ENCODE measurements around the gene RRM2. TPM values are rescaled to one million over a fixed set of nuclear protein-coding genes. Genes with fewer than 3 reads are reported as not detected.
"Not testable (repeated sequence)": the region's sequence is repeated elsewhere in the genome, so short reads cannot be mapped to it uniquely, and the experiment has no call there.

RRM2 gene
- total RNA-seq, 1 donor from 2014 or later = 7.8 TPM

- Histone ChIP-seq H3K4me3 (ENCODE audit: low read length in 3 of 3) (no peak overlapping the region), H3K9ac (ENCODE audit: low read depth in 1 of 3, low read length in 3 of 3) (no peak overlapping the region), H3K36me3 (ENCODE audit: control insufficient read depth in 3 of 3, insufficient read depth in 3 of 3, low read length in 3 of 3) (no peaks in the 10 kb centered on the region), H3K27me3 (ENCODE audit: control insufficient read depth in 3 of 3, insufficient read depth in 3 of 3, low read length in 3 of 3) (peaks cover 22 to 42% (median 38%) of the 10 kb centered on the region in 3 donors), H3K27ac (ENCODE audit: low read depth, low read length) (no peak overlapping the region), H3K4me1 (ENCODE audit: control insufficient read depth in 3 of 3, insufficient read depth in 3 of 3, low read length in 3 of 3) (no peaks in the 10 kb centered on the region), H3K9me3 (ENCODE audit: control insufficient read depth in 3 of 3, low read length in 3 of 3) (no peaks in the 10 kb centered on the region)
These were observed 32.9 kb upstream of the RRM2 start for GRCh38 chr2:10089565-10090190.

GRCh38 chr2:10091182-10091888 lies 31.2 kb upstream of the RRM2 start:
- Histone ChIP-seq H3K36me3 (ENCODE audit: control insufficient read depth in 3 of 3, insufficient read depth in 3 of 3, low read length in 3 of 3) (no peaks in the 10 kb centered on the region), H3K27me3 (ENCODE audit: control insufficient read depth in 3 of 3, insufficient read depth in 3 of 3, low read length in 3 of 3) (peaks cover 22 to 42% (median 38%) of the 10 kb centered on the region in 3 donors), H3K9ac (ENCODE audit: low read depth in 1 of 3, low read length in 3 of 3) (no peak overlapping the region), H3K4me1 (ENCODE audit: control insufficient read depth in 3 of 3, insufficient read depth in 3 of 3, low read length in 3 of 3) (no peaks in the 10 kb centered on the region), H3K4me3 (ENCODE audit: low read length in 3 of 3) (no peak overlapping the region), H3K27ac (ENCODE audit: low read depth, low read length) (no peak overlapping the region), H3K9me3 (ENCODE audit: control insufficient read depth in 3 of 3, low read length in 3 of 3) (no peaks in the 10 kb centered on the region)

- H3K4me3 ChIP-seq (ENCODE audit: low read length in 3 of 3); H3K27ac ChIP-seq (ENCODE audit: low read depth, low read length): not testable (repeated sequence)
- peaks cover 22 to 41% (median 38%) of the 10 kb centered on the region in 3 donors for H3K27me3 ChIP-seq (ENCODE audit: control insufficient read depth in 3 of 3, insufficient read depth in 3 of 3, low read length in 3 of 3)
These were observed 30.7 kb upstream of the RRM2 start for GRCh38 chr2:10091889-10092244.

GRCh38 chr2:10094271-10094814 lies 28.2 kb upstream of the RRM2 start:
- H3K9ac ChIP-seq (ENCODE audit: low read depth in 1 of 3, low read length in 3 of 3) = no peak overlapping the region
- no peaks in the 10 kb centered on the region for H3K9me3 ChIP-seq (ENCODE audit: control insufficient read depth in 3 of 3, low read length in 3 of 3)
- no peaks in the 10 kb centered on the region for H3K36me3 ChIP-seq (ENCODE audit: control insufficient read depth in 3 of 3, insufficient read depth in 3 of 3, low read length in 3 of 3)
- H3K4me1 ChIP-seq (ENCODE audit: control insufficient read depth in 3 of 3, insufficient read depth in 3 of 3, low read length in 3 of 3) = peaks cover 0 to 4% (median 0%) of the 10 kb centered on the region in 3 donors
- H3K4me3 ChIP-seq (ENCODE audit: low read length in 3 of 3) = no peak overlapping the region
- H3K27ac ChIP-seq (ENCODE audit: low read depth, low read length) = no peak overlapping the region
- H3K27me3 ChIP-seq (ENCODE audit: control insufficient read depth in 3 of 3, insufficient read depth in 3 of 3, low read length in 3 of 3) = peaks cover 22 to 32% (median 29%) of the 10 kb centered on the region in 3 donors

More at GRCh38 chr2:10091889-10092244, 30.7 kb upstream of the RRM2 start:
- H3K4me1 ChIP-seq (ENCODE audit: control insufficient read depth in 3 of 3, insufficient read depth in 3 of 3, low read length in 3 of 3); H3K36me3 ChIP-seq (ENCODE audit: control insufficient read depth in 3 of 3, insufficient read depth in 3 of 3, low read length in 3 of 3); H3K9me3 ChIP-seq (ENCODE audit: control insufficient read depth in 3 of 3, low read length in 3 of 3); H3K9ac ChIP-seq (ENCODE audit: low read depth in 1 of 3, low read length in 3 of 3): not testable (repeated sequence)

- H3K4me1 ChIP-seq (ENCODE audit: control insufficient read depth in 3 of 3, insufficient read depth in 3 of 3, low read length in 3 of 3) = peaks cover 0 to 4% (median 0%) of the 10 kb centered on the region in 3 donors
- no peak overlapping the region for H3K4me3 ChIP-seq (ENCODE audit: low read length in 3 of 3)
- no peak overlapping the region for H3K27ac ChIP-seq (ENCODE audit: low read depth, low read length)
- no peaks in the 10 kb centered on the region for H3K9me3 ChIP-seq (ENCODE audit: control insufficient read depth in 3 of 3, low read length in 3 of 3)
- H3K9ac ChIP-seq (ENCODE audit: low read depth in 1 of 3, low read length in 3 of 3) = no peak overlapping the region
- H3K27me3 ChIP-seq (ENCODE audit: control insufficient read depth in 3 of 3, insufficient read depth in 3 of 3, low read length in 3 of 3) = peaks cover 19 to 28% (median 27%) of the 10 kb centered on the region in 3 donors
- H3K36me3 ChIP-seq (ENCODE audit: control insufficient read depth in 3 of 3, insufficient read depth in 3 of 3, low read length in 3 of 3) = no peaks in the 10 kb centered on the region
These were observed 27.4 kb upstream of the RRM2 start for GRCh38 chr2:10095175-10095574.

- H3K36me3 ChIP-seq (ENCODE audit: control insufficient read depth in 3 of 3, insufficient read depth in 3 of 3, low read length in 3 of 3) = no peaks in the 10 kb centered on the region
- peaks cover 0 to 6% (median 0%) of the 10 kb centered on the region in 3 donors for H3K4me1 ChIP-seq (ENCODE audit: control insufficient read depth in 3 of 3, insufficient read depth in 3 of 3, low read length in 3 of 3)
- H3K27ac ChIP-seq (ENCODE audit: low read depth, low read length) = no peak overlapping the region
- no peak overlapping the region for H3K4me3 ChIP-seq (ENCODE audit: low read length in 3 of 3)
- no peaks in the 10 kb centered on the region for H3K9me3 ChIP-seq (ENCODE audit: control insufficient read depth in 3 of 3, low read length in 3 of 3)
- peaks cover 8 to 20% (median 18%) of the 10 kb centered on the region in 3 donors for H3K27me3 ChIP-seq (ENCODE audit: control insufficient read depth in 3 of 3, insufficient read depth in 3 of 3, low read length in 3 of 3)
- H3K9ac ChIP-seq (ENCODE audit: low read depth in 1 of 3, low read length in 3 of 3) = no peak overlapping the region
These were observed 25.9 kb upstream of the RRM2 start for GRCh38 chr2:10096641-10097040.

- Histone ChIP-seq H3K27me3 (ENCODE audit: control insufficient read depth in 3 of 3, insufficient read depth in 3 of 3, low read length in 3 of 3) (peaks cover 7 to 15% (median 11%) of the 10 kb centered on the region in 3 donors), H3K36me3 (ENCODE audit: control insufficient read depth in 3 of 3, insufficient read depth in 3 of 3, low read length in 3 of 3) (no peaks in the 10 kb centered on the region), H3K9ac (ENCODE audit: low read depth in 1 of 3, low read length in 3 of 3) (no peak overlapping the region), H3K4me3 (ENCODE audit: low read length in 3 of 3) (no peak overlapping the region), H3K27ac (ENCODE audit: low read depth, low read length) (no peak overlapping the region), H3K9me3 (ENCODE audit: control insufficient read depth in 3 of 3, low read length in 3 of 3) (no peaks in the 10 kb centered on the region), H3K4me1 (ENCODE audit: control insufficient read depth in 3 of 3, insufficient read depth in 3 of 3, low read length in 3 of 3) (peaks cover 0 to 6% (median 0%) of the 10 kb centered on the region in 3 donors)
These were observed 25.0 kb upstream of the RRM2 start for GRCh38 chr2:10097352-10098148.

- peaks cover 0 to 2% (median 0%) of the 10 kb centered on the region in 3 donors for H3K27me3 ChIP-seq (ENCODE audit: control insufficient read depth in 3 of 3, insufficient read depth in 3 of 3, low read length in 3 of 3)
- H3K9me3 ChIP-seq (ENCODE audit: control insufficient read depth in 3 of 3, low read length in 3 of 3) = no peaks in the 10 kb centered on the region
- peak overlapping the region in 1 of 3 donors; percentile 28 for H3K9ac ChIP-seq (ENCODE audit: low read depth in 1 of 3, low read length in 3 of 3)
- H3K27ac ChIP-seq (ENCODE audit: low read depth, low read length) = no peak overlapping the region
- H3K4me1 ChIP-seq (ENCODE audit: control insufficient read depth in 3 of 3, insufficient read depth in 3 of 3, low read length in 3 of 3) = peaks cover 0 to 6% (median 0%) of the 10 kb centered on the region in 3 donors
- H3K36me3 ChIP-seq (ENCODE audit: control insufficient read depth in 3 of 3, insufficient read depth in 3 of 3, low read length in 3 of 3) = no peaks in the 10 kb centered on the region
- no peak overlapping the region for H3K4me3 ChIP-seq (ENCODE audit: low read length in 3 of 3)
These were observed 21.0 kb upstream of the RRM2 start for GRCh38 chr2:10101491-10101890.

GRCh38 chr2:10103179-10103578 lies 19.4 kb upstream of the RRM2 start:
- no peak overlapping the region for H3K9ac ChIP-seq (ENCODE audit: low read depth in 1 of 3, low read length in 3 of 3)
- peaks cover 0 to 2% (median 0%) of the 10 kb centered on the region in 3 donors for H3K4me1 ChIP-seq (ENCODE audit: control insufficient read depth in 3 of 3, insufficient read depth in 3 of 3, low read length in 3 of 3)
- no peak overlapping the region for H3K4me3 ChIP-seq (ENCODE audit: low read length in 3 of 3)
- no peaks in the 10 kb centered on the region for H3K9me3 ChIP-seq (ENCODE audit: control insufficient read depth in 3 of 3, low read length in 3 of 3)
- no peak overlapping the region for H3K27ac ChIP-seq (ENCODE audit: low read depth, low read length)
- peaks cover 0 to 2% (median 0%) of the 10 kb centered on the region in 3 donors for H3K27me3 ChIP-seq (ENCODE audit: control insufficient read depth in 3 of 3, insufficient read depth in 3 of 3, low read length in 3 of 3)
- no peaks in the 10 kb centered on the region for H3K36me3 ChIP-seq (ENCODE audit: control insufficient read depth in 3 of 3, insufficient read depth in 3 of 3, low read length in 3 of 3)
